H1 (cell line): ENCODE results near the gene BRSK2. TPM values are rescaled to one million over a fixed set of nuclear protein-coding genes. Genes with fewer than 3 reads are reported as not detected.

Source experiments
- CTCF ChIA-PET: fragments of 300-600 bp; sonication (Branson Sonifier 250); formaldehyde crosslinking; loops from one replicate; lab custom pipeline; 2021; ENCODE audit not compliant: partially characterized antibody; lab: Charles Lee
- POLR2A ChIA-PET: fragments of 300-600 bp; sonication (Branson Sonifier 250); formaldehyde crosslinking; loops from one replicate; lab custom pipeline; 2021; ENCODE audit warnings: inconsistent platforms; ENCODE audit not compliant: partially characterized antibody; lab: Charles Lee
- DNase-seq, 2 experiments: peaks; one replicate each; pipeline versions ENCODE4 v3.0.0 to v3.0.0-alpha.2; 2010 to 2022; ENCODE audit warnings: low spot score in 2 of 2, low read depth in 1 of 2, mixed read lengths in 1 of 2
- FAIRE-seq: peaks from 2 replicates; lab custom pipeline; 2011; peaks lifted over from hg19 to GRCh38; lab: Jason Lieb, UNC
- H2AFZ ChIP-seq: 2 replicates; pipeline ENCODE4 v1.8.1; 2012; ENCODE audit warnings: low read length, inconsistent platforms
- H2AK5ac ChIP-seq: 2 replicates; pipeline ENCODE4 v1.6.1; 2013; ENCODE audit warnings: low read depth, low read length
- H2BK120ac ChIP-seq: replicated peaks from 2 replicates; pipeline ENCODE3; 2013; ENCODE audit warnings: low read depth, low read length, inconsistent platforms
- H2BK12ac ChIP-seq: 2 replicates; pipeline ENCODE4 v1.6.1; 2013; ENCODE audit warnings: low read depth, low read length
- H2BK15ac ChIP-seq: 2 replicates; pipeline ENCODE4 v1.6.1; 2013; ENCODE audit warnings: low read length
- H2BK20ac ChIP-seq: 2 replicates; pipeline ENCODE4 v1.6.1; 2013; ENCODE audit warnings: low read length
- H2BK5ac ChIP-seq: 2 replicates; pipeline ENCODE4 v1.6.1; 2013; ENCODE audit warnings: low read depth, low read length
- H3K14ac ChIP-seq: 2 replicates; pipeline ENCODE4 v1.6.1; 2013; ENCODE audit warnings: inconsistent platforms; ENCODE audit not compliant: insufficient read length
- H3K18ac ChIP-seq: 2 replicates; pipeline ENCODE4 v1.6.1; 2013; ENCODE audit warnings: low read length; ENCODE audit errors: extremely low read depth
- H3K23ac ChIP-seq: 2 replicates; pipeline ENCODE4 v1.6.1; 2013; ENCODE audit warnings: inconsistent platforms; ENCODE audit not compliant: insufficient read length
- H3K23me2 ChIP-seq: 2 replicates; pipeline ENCODE4 v1.6.1; 2013; ENCODE audit warnings: low read depth, low read length
- H3K27ac ChIP-seq: 2 replicates; pipeline ENCODE4 v1.6.1; 2011; ENCODE audit warnings: low read depth, low read length, inconsistent platforms
- H3K27me3 ChIP-seq, 4 experiments: replicated peaks in 1 of 4; 1 replicate in 1 of 4; 2 replicates in 3 of 4; pipeline versions ENCODE4 v1.6.1 to v1.8.1; 2011 to 2013; ENCODE audit warnings: low read length in 3 of 4, mild to moderate bottlenecking in 3 of 4, inconsistent platforms in 2 of 4, mixed read lengths in 2 of 4, moderate library complexity in 1 of 4; ENCODE audit not compliant: control insufficient read depth in 3 of 4, insufficient read depth in 3 of 4; ENCODE audit errors: extremely low read depth in 1 of 4
- H3K36me3 ChIP-seq, 4 experiments: 2 replicates each; pipeline versions ENCODE4 v1.6.1 to v1.8.1; 2011 to 2013; ENCODE audit warnings: mild to moderate bottlenecking in 4 of 4, low read length in 3 of 4, moderate library complexity in 2 of 4, control low read depth in 1 of 4, inconsistent platforms in 1 of 4; ENCODE audit not compliant: insufficient read depth in 4 of 4, control insufficient read depth in 2 of 4
- H3K4ac ChIP-seq: replicated peaks from 2 replicates; pipeline ENCODE3; 2013; ENCODE audit warnings: low read length, low read depth, mixed read lengths, inconsistent platforms; ENCODE audit not compliant: insufficient read length
- H3K4me1 ChIP-seq, 4 experiments: replicated peaks in 1 of 4; 1 replicate in 1 of 4; 2 replicates in 3 of 4; pipeline versions ENCODE4 v1.6.1 to v1.8.1; 2011 to 2013; ENCODE audit warnings: low read length in 3 of 4, inconsistent platforms in 2 of 4, mixed read lengths in 1 of 4; ENCODE audit not compliant: insufficient read depth in 4 of 4, control insufficient read depth in 3 of 4
- H3K4me2 ChIP-seq, 2 experiments: 2 replicates each; pipeline versions ENCODE4 v1.6.1 to v1.8.1; 2011 to 2013; ENCODE audit warnings: low read depth in 2 of 2, low read length in 2 of 2, control low read depth in 1 of 2, inconsistent platforms in 1 of 2, mild to moderate bottlenecking in 1 of 2; ENCODE audit not compliant: insufficient read depth in 1 of 2
- H3K4me3 ChIP-seq, 4 experiments: fragments of 200-600, 300-600 bp in 1 of 4; sonication (generic), shearing (Covaris generic), sonication (Bioruptor Twin) in 1 of 4; 2 replicates each; pipeline versions ENCODE4 v1.5.1 to v1.8.1; 2011 to 2016; ENCODE audit warnings: low read length in 4 of 4, low read depth in 3 of 4, control low read depth in 2 of 4, inconsistent platforms in 2 of 4, mild to moderate bottlenecking in 2 of 4, mixed read lengths in 1 of 4, moderate library complexity in 1 of 4; ENCODE audit not compliant: insufficient read depth in 2 of 4; ENCODE audit errors: extremely low read depth in 1 of 4
- H3K56ac ChIP-seq: replicated peaks from 2 replicates; pipeline ENCODE3; 2013; ENCODE audit warnings: low read depth, mild to moderate bottlenecking, mixed read lengths, low read length, inconsistent platforms; ENCODE audit not compliant: insufficient read length
- H3K79me1 ChIP-seq: 2 replicates; pipeline ENCODE4 v1.6.1; 2013; ENCODE audit warnings: low read depth, low read length, control low read depth
- H3K79me2 ChIP-seq, 2 experiments: 2 replicates each; pipeline versions ENCODE4 v1.6.1 to v1.8.1; 2012 to 2013; ENCODE audit warnings: low read length in 2 of 2, mild to moderate bottlenecking in 2 of 2, inconsistent platforms in 1 of 2; ENCODE audit not compliant: insufficient read depth in 2 of 2, control insufficient read depth in 1 of 2
- H3K9ac ChIP-seq, 4 experiments: replicated peaks in 1 of 4; 1 replicate in 1 of 4; 2 replicates in 3 of 4; pipeline versions ENCODE4 v1.6.1 to v1.8.1; 2011 to 2013; ENCODE audit warnings: low read depth in 3 of 4, low read length in 3 of 4, control low read depth in 2 of 4, mild to moderate bottlenecking in 2 of 4, moderate library complexity in 2 of 4, inconsistent platforms in 1 of 4; ENCODE audit errors: extremely low read depth in 1 of 4
- H3K9me3 ChIP-seq, 2 experiments: 2 replicates each; pipeline versions ENCODE4 v1.6.1 to v1.8.1; 2012 to 2013; ENCODE audit warnings: mild to moderate bottlenecking in 2 of 2, moderate library complexity in 2 of 2, control low read depth in 1 of 2, inconsistent platforms in 1 of 2, low read depth in 1 of 2, low read length in 1 of 2, mixed read lengths in 1 of 2; ENCODE audit not compliant: insufficient read depth in 2 of 2
- H4K20me1 ChIP-seq, 2 experiments: replicated peaks in 1 of 2; 2 replicates each; pipeline versions ENCODE3 to v1.8.1; 2011 to 2013; ENCODE audit warnings: inconsistent platforms in 2 of 2, low read length in 2 of 2, mild to moderate bottlenecking in 1 of 2; ENCODE audit not compliant: insufficient read depth in 2 of 2, control insufficient read depth in 1 of 2
- H4K5ac ChIP-seq: 2 replicates; pipeline ENCODE4 v1.6.1; 2013; ENCODE audit warnings: low read length, low read depth, mixed read lengths, inconsistent platforms; ENCODE audit not compliant: insufficient read length
- H4K8ac ChIP-seq: 2 replicates; pipeline ENCODE4 v1.8.0; 2013; ENCODE audit warnings: mild to moderate bottlenecking, moderate library complexity, low read length, inconsistent platforms; ENCODE audit not compliant: insufficient read depth; ENCODE audit errors: extremely low read depth
- H4K91ac ChIP-seq: replicated peaks from 2 replicates; pipeline ENCODE3; 2013; ENCODE audit warnings: low read length, mixed read lengths, inconsistent platforms; ENCODE audit not compliant: insufficient read length
- WGBS, 2 experiments: shearing (Covaris generic) in 1 of 2; methylation state at CpG; one replicate each; pipeline versions ENCODE4 v1.1.6 to v1.1.7; 2013 to 2015; ENCODE audit warnings: low lambda C conversion rate in 2 of 2, mixed read lengths in 2 of 2, inconsistent platforms in 1 of 2, low coverage in 1 of 2, missing lambda C conversion rate in 1 of 2; ENCODE audit not compliant: insufficient replicate concordance in 2 of 2, insufficient coverage in 1 of 2, insufficient read length in 1 of 2; ENCODE audit errors: extremely low coverage in 1 of 2, missing lambda C conversion rate in 1 of 2; 5-methylcytosine and 5-hydroxymethylcytosine counted together
- polyA plus RNA-seq, 7 experiments: library from polyadenylated mRNA; depleted of rRNA in 3 of 7; stranded (reverse) in 5 of 7; unstranded in 2 of 7; fragments of >200 nt in 5 of 7; fragments of 200-250 nt in 2 of 7; gene quantifications; 1 replicate in 5 of 7; 2 replicates in 1 of 7; 4 replicates in 1 of 7; pipeline versions ENCODE4 v1.2.1 to v1.2.3, GENCODE V29; 2011 to 2013; ENCODE audit warnings: missing spikeins in 2 of 7, mixed read lengths in 2 of 7
- total RNA-seq: library from RNA; stranded (reverse); fragmentation: NEBNext Ultra II Directional; extraction: Animal tissue kit (Norgen Biotek cat#: 25700); gene quantifications from 2 replicates; pipeline ENCODE4 v1.2.1, GENCODE V29; 2021

BRSK2 gene
- total and polyA plus RNA-seq, 2 of the 8 experiments (the other 6 are each of a cell fraction or from before 2014, with no cell fraction given): 17.3 to 27.1 TPM

DNA sequence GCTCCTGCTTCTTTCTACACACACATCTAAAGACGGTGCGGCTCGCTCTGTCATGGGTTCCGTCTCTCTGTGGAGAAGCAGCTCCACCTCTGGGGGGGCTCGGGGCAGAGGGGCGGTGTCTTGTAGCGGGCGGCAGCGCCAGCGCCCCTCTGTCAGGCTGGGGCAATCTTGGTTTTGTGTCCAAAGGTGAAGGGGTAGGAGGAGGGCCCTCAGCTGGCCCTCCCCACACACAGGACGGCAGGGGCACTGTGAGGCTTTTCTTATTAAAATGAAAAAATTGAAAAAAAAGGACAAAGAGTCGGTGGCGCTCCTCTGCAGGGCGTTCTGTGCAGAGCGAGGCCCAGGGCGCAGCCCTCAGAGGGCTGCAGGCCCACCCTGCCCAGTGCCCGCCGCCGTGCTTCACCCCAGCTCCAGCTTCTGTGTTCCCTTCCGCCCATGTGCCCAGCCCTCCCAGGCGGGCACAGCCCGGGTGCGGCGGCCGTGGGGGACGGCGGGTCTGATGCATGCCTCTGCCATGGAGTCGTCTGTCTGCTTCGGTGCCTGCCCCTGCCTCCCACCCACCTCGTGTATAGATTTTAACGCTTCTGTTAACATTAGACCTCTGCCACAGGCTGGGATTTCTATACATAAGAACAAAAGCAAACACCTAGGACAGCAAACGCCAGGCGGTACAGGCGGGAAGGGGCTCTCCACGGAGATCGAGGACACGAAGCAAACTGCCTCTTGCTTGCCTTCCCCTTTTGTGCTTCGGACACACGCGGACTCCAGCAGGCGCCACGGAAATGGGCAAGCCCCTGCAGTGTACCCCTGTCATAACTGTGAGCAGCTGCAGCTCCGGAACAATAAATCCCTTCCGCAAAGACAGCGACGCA, 72.3 kb downstream of the BRSK2 start:
- no peak overlapping the region for H3K18ac ChIP-seq
- no peak overlapping the region for H3K56ac ChIP-seq
- H3K4me2 ChIP-seq: no peak overlapping the region
- no peak overlapping the region for H2AK5ac ChIP-seq
- peaks cover 0 to 6% of the 10 kb centered on the region in 2 experiments; a peak in 1 of 4 replicates for H3K9me3 ChIP-seq
- no peaks in the 10 kb centered on the region; the same call in 1 of the 2 replicates for H3K23me2 ChIP-seq
- H3K36me3 ChIP-seq: peaks cover 0 to 9% (median under 1%) of the 10 kb centered on the region in 4 experiments; a peak in 2 of 8 replicates
- DNase-seq (no peak), FAIRE-seq (no peak)
- H2BK5ac ChIP-seq: no peak overlapping the region
- peaks cover 0 to 10% of the 10 kb centered on the region in 2 experiments for H4K20me1 ChIP-seq
- no peaks in the 10 kb centered on the region for H3K27me3 ChIP-seq
- H4K91ac ChIP-seq: no peak overlapping the region
- POLR2A ChIA-PET: interaction anchor here (1.3 kb wide), 1 partner anchor 15 kb away, joined by 3 read pairs; no protein-coding TSS in a partner anchor
- CTCF ChIA-PET: interaction anchor here (1.2 to 2.1 kb wide), 2 partner anchors 9 to 17 kb away, joined by 4 to 11 read pairs; no protein-coding TSS in a partner anchor
- H4K8ac ChIP-seq: no peak overlapping the region
- no peak overlapping the region for H3K4ac ChIP-seq
- no peak overlapping the region for H3K14ac ChIP-seq
- no peak overlapping the region for H2BK20ac ChIP-seq
- H2AFZ ChIP-seq: no peak overlapping the region
- H3K79me2 ChIP-seq: no peaks in the 10 kb centered on the region
- no peak overlapping the region for H3K9ac ChIP-seq
- 95% methylated on average over 31 of the region's 46 CpGs; no CpG with 5 or more reads in 1 of the 2 experiments for WGBS, 2 experiments
- peaks cover 0 to 6% (median 2%) of the 10 kb centered on the region in 4 experiments; a peak in 2 of 7 replicates for H3K4me1 ChIP-seq
- H3K23ac ChIP-seq: no peak overlapping the region
- no peak overlapping the region for H3K4me3 ChIP-seq
- no peaks in the 10 kb centered on the region; the same call in 1 of the 2 replicates for H3K79me1 ChIP-seq
- H2BK120ac ChIP-seq: no peak overlapping the region
- H3K27ac ChIP-seq: no peak overlapping the region
- H2BK12ac ChIP-seq: no peak overlapping the region
- no peak overlapping the region for H2BK15ac ChIP-seq
- no peak overlapping the region for H4K5ac ChIP-seq
